OCI-LY3 (cell line): ENCODE results near the gene GNB1.

Source experiments
- H2AFZ ChIP-seq: fragments of 200-600, 300-600 bp; shearing (Covaris generic); 2 replicates; pipeline ENCODE4 v1.6.0; 2014; ENCODE audit warnings: antibody characterized with exemption, low read depth, low read length
- H3K27ac ChIP-seq: fragments of 200-600, 300-600 bp; sonication (generic); 2 replicates; pipeline ENCODE4 v1.5.1; 2014; ENCODE audit warnings: mild to moderate bottlenecking, low read length, moderate library complexity, mixed read lengths
- H3K27me3 ChIP-seq: fragments of 200-600, 300-600 bp; sonication (generic); 2 replicates; pipeline ENCODE4 v1.6.1; 2014; ENCODE audit warnings: low read depth, low read length, mixed read lengths
- H3K36me3 ChIP-seq: fragments of 200-600, 300-600 bp; sonication (generic); replicated peaks from 2 replicates; pipeline ENCODE3; 2014; ENCODE audit warnings: low read depth, low read length, mixed read lengths
- H3K4me1 ChIP-seq: fragments of 300-600, 200-600 bp; sonication (generic); 2 replicates; pipeline ENCODE4 v1.6.1; 2014; ENCODE audit warnings: low read length, mixed read lengths
- H3K4me2 ChIP-seq: fragments of 200-600, 300-600 bp; sonication (generic); 2 replicates; pipeline ENCODE4 v1.6.1; 2014; ENCODE audit warnings: low read length, mixed read lengths
- H3K4me3 ChIP-seq: fragments of 300-600, 200-600 bp; sonication (generic); 2 replicates; pipeline ENCODE4 v1.5.1; 2014; ENCODE audit warnings: antibody characterized with exemption, mild to moderate bottlenecking, low read length, moderate library complexity
- H3K79me2 ChIP-seq: fragments of 300-600, 200-600 bp; shearing (Covaris generic); 2 replicates; pipeline ENCODE4 v1.6.1; 2014; ENCODE audit warnings: mild to moderate bottlenecking, low read length, mixed read lengths
- H3K9ac ChIP-seq: fragments of 300-600, 200-600 bp; shearing (Covaris generic); 2 replicates; pipeline ENCODE4 v1.6.0; 2014; ENCODE audit warnings: mild to moderate bottlenecking, low read length, moderate library complexity
- H3K9me3 ChIP-seq: fragments of 200-600, 300-600 bp; shearing (Covaris generic); 2 replicates; pipeline ENCODE4 v1.6.1; 2014; ENCODE audit warnings: low read length, mixed read lengths; ENCODE audit not compliant: insufficient read depth
- H4K20me1 ChIP-seq: fragments of 200-600, 300-600 bp; sonication (generic); 2 replicates; pipeline ENCODE4 v1.6.1; 2016; ENCODE audit warnings: low read length, mixed read lengths; ENCODE audit not compliant: insufficient read depth
- EZH2phosphoT487 ChIP-seq: fragments of 200-600 bp; shearing (Covaris generic); IDR thresholded peaks from 2 replicates; pipeline ENCODE4 v1.6.1; 2018; ENCODE audit warnings: antibody characterized with exemption, mixed run types, low read depth
- TF ChIP-seq, protein P1 (sequence below): fragments of 200-600, 300-600 bp; sonication (generic); IDR thresholded peaks from 2 replicates; pipeline ENCODE4 v1.5.1; 2014; ENCODE audit warnings: antibody characterized with exemption, low read length, low read depth

Gene GNB1

GRCh38 chr1:1927751-1928150, 36.9 kb upstream of the GNB1 start:
- no peaks in the 10 kb centered on the region for H3K4me1 ChIP-seq

GRCh38 chr1:1926886-1927660, 36.2 kb upstream of the GNB1 start:
- Histone ChIP-seq H3K27ac (no peak overlapping the region), H4K20me1 (no peaks in the 10 kb centered on the region), H2AFZ (no peak overlapping the region), H3K27me3 (no peaks in the 10 kb centered on the region), H3K4me3 (no peak overlapping the region), H3K9ac (no peak overlapping the region), H3K4me1 (no peaks in the 10 kb centered on the region), H3K79me2 (no peaks in the 10 kb centered on the region), H3K36me3 (no peaks in the 10 kb centered on the region), H3K9me3 (no peaks in the 10 kb centered on the region), H3K4me2 (no peak overlapping the region)
- TF ChIP-seq, protein P1, sequence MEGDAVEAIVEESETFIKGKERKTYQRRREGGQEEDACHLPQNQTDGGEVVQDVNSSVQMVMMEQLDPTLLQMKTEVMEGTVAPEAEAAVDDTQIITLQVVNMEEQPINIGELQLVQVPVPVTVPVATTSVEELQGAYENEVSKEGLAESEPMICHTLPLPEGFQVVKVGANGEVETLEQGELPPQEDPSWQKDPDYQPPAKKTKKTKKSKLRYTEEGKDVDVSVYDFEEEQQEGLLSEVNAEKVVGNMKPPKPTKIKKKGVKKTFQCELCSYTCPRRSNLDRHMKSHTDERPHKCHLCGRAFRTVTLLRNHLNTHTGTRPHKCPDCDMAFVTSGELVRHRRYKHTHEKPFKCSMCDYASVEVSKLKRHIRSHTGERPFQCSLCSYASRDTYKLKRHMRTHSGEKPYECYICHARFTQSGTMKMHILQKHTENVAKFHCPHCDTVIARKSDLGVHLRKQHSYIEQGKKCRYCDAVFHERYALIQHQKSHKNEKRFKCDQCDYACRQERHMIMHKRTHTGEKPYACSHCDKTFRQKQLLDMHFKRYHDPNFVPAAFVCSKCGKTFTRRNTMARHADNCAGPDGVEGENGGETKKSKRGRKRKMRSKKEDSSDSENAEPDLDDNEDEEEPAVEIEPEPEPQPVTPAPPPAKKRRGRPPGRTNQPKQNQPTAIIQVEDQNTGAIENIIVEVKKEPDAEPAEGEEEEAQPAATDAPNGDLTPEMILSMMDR, result no peak
- no peak for TF ChIP-seq EZH2phosphoT487

More at GRCh38 chr1:1927751-1928150, 36.9 kb upstream of the GNB1 start:
- no peak overlapping the region for H3K4me2 ChIP-seq
- H4K20me1 ChIP-seq, result no peaks in the 10 kb centered on the region
- no peak overlapping the region for H3K27ac ChIP-seq
- H3K9me3 ChIP-seq, result no peaks in the 10 kb centered on the region
- H3K4me3 ChIP-seq, result no peak overlapping the region
- TF ChIP-seq, protein P1, result no peak
- no peak for TF ChIP-seq EZH2phosphoT487
- no peak overlapping the region for H2AFZ ChIP-seq
- no peaks in the 10 kb centered on the region for H3K27me3 ChIP-seq
- H3K79me2 ChIP-seq, result no peaks in the 10 kb centered on the region
- no peaks in the 10 kb centered on the region for H3K36me3 ChIP-seq
- H3K9ac ChIP-seq, result no peak overlapping the region

DNA sequence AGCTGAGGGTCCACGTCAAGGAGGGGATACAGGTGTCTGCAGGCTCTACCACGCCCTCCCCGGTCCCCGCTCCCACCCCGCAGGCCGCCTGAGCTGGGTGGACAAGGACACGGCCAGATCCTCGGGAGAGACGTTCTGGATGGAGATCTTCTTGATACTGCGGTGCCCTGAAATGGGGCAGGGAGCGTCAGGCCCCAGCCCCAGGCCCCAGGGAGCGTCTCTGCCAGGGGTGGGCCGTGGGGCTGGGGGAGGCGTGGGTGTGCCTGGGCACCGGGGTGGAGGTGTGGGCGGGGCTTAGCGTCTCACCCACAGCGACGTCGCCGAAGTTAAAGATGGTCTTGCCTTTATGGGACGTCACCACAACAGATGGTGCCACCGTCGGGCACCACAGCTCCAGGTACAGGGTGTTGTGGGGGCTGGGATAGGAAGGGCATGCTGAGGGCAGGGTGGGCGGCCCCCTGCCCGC, 35.5 kb upstream of the GNB1 start:
- Histone ChIP-seq H3K36me3 (no peaks in the 10 kb centered on the region), H3K79me2 (no peaks in the 10 kb centered on the region), H3K9me3 (no peaks in the 10 kb centered on the region), H3K27me3 (no peaks in the 10 kb centered on the region), H3K4me1 (no peaks in the 10 kb centered on the region), H2AFZ (no peak overlapping the region), H4K20me1 (no peaks in the 10 kb centered on the region), H3K9ac (no peak overlapping the region), H3K4me2 (no peak overlapping the region), H3K4me3 (no peak overlapping the region), H3K27ac (no peak overlapping the region)
- no peak for TF ChIP-seq EZH2phosphoT487
- TF ChIP-seq, protein P1, result no peak

- Histone ChIP-seq H3K4me3 (no peak overlapping the region), H3K9ac (no peak overlapping the region), H3K4me1 (no peaks in the 10 kb centered on the region), H3K36me3 (no peaks in the 10 kb centered on the region), H3K9me3 (no peaks in the 10 kb centered on the region), H2AFZ (no peak overlapping the region), H3K27ac (no peak overlapping the region), H3K27me3 (no peaks in the 10 kb centered on the region), H3K4me2 (no peak overlapping the region), H4K20me1 (no peaks in the 10 kb centered on the region), H3K79me2 (no peaks in the 10 kb centered on the region)
- TF ChIP-seq, protein P1, result no peak
- no peak for TF ChIP-seq EZH2phosphoT487
Observed at GRCh38 chr1:1925437-1926345, 34.8 kb upstream of the GNB1 start.
